HFFc6 (cell line): Measurements from ENCODE around the gene POLR1A. TPM values are rescaled to one million over a fixed set of nuclear protein-coding genes. Genes with fewer than 3 reads are reported as not detected.

Experiments
- DNase-seq: peaks from one replicate; pipeline ENCODE4 v3.0.0-alpha.2; 2018
- H3K27ac Mint-ChIP-seq: 2 replicates; pipeline ENCODE4 v1.8.0; 2020; ENCODE audit warnings: mild to moderate bottlenecking, mixed read lengths
- H3K27me3 Mint-ChIP-seq: 2 replicates; pipeline ENCODE4 v1.8.0; 2021; ENCODE audit warnings: mild to moderate bottlenecking, moderate library complexity, mixed read lengths; ENCODE audit not compliant: insufficient read depth
- H3K36me3 Mint-ChIP-seq: 2 replicates; pipeline ENCODE4 v1.8.0; 2021; ENCODE audit warnings: low read depth, mixed read lengths
- H3K4me1 Mint-ChIP-seq: 2 replicates; pipeline ENCODE4 v1.8.0; 2020; ENCODE audit warnings: low read depth, mixed read lengths
- H3K4me3 Mint-ChIP-seq: 2 replicates; pipeline ENCODE4 v1.8.0; 2020; ENCODE audit warnings: mild to moderate bottlenecking, moderate library complexity, mixed read lengths
- H3K9me3 Mint-ChIP-seq: 2 replicates; pipeline ENCODE4 v1.8.0; 2020; ENCODE audit warnings: mild to moderate bottlenecking, mixed read lengths
- CTCF ChIP-seq: fragments of 200-600 bp; sonication (generic); IDR thresholded peaks from 2 replicates; pipeline ENCODE4 v1.5.0; 2021; ENCODE audit warnings: antibody characterized with exemption, mild to moderate bottlenecking
- total RNA-seq, 6 experiments: library from RNA; stranded (reverse); fragmentation: NEBNext Ultra II Directional; extraction: Animal tissue kit (Norgen Biotek cat#: 25700); gene quantifications; 2 replicates in 1 of 6; 3 replicates in 5 of 6; pipeline ENCODE4 v1.2.3, GENCODE V29; 2021

The POLR1A gene
- total RNA-seq, 6 experiments from 2014 or later: 32.2 to 37.6 (median 34.8) TPM

GRCh38 chr2:86107031-86107430, 1.3 kb upstream of the POLR1A start:
- peak overlapping the region; percentile 92 for H3K27ac Mint-ChIP-seq
- H3K27me3 Mint-ChIP-seq: peaks cover 2% of the 10 kb centered on the region; the same call in 1 of the 2 replicates
- no peak for TF ChIP-seq CTCF
- no peaks in the 10 kb centered on the region for H3K9me3 Mint-ChIP-seq
- DNase-seq: no peak
- H3K36me3 Mint-ChIP-seq: peaks cover 56% of the 10 kb centered on the region
- H3K4me1 Mint-ChIP-seq: peaks cover 61% of the 10 kb centered on the region
- peak overlapping the region; percentile 94 for H3K4me3 Mint-ChIP-seq

- peaks cover 61% of the 10 kb centered on the region for H3K36me3 Mint-ChIP-seq
Observed at GRCh38 chr2:86105969-86106945, 571 bp upstream of the POLR1A start, which contains the start of gene PTCD3. TSS of gene PTCD3 (plus strand) at chr2:86106235. CDS start at chr2:86106248, 13 bp downstream.

GRCh38 chr2:86102157-86102556, 3.5 kb downstream of the POLR1A start:
- Mint-ChIP-seq H3K4me3 (no peak overlapping the region), H3K9me3 (no peaks in the 10 kb centered on the region), H3K4me1 (peaks cover 39% of the 10 kb centered on the region), H3K27ac (no peak overlapping the region), H3K27me3 (peaks cover 2% of the 10 kb centered on the region; the same call in 1 of the 2 replicates), H3K36me3 (peaks cover 56% of the 10 kb centered on the region)
- DNase-seq: no peak
- TF ChIP-seq CTCF: no peak

More at GRCh38 chr2:86105969-86106945, 571 bp upstream of the POLR1A start, which contains the start of gene PTCD3:
- 0 out of 2 replicates have a peak, but pooled peaks have one; percentile 13 for TF ChIP-seq CTCF
- Mint-ChIP-seq H3K4me3 (peak within 1 kb of the TSS; percentile 94), H3K27ac (peak within 1 kb of the TSS; percentile 92), H3K4me1 (peaks cover 67% of the 10 kb centered on the region), H3K9me3 (no peaks in the 10 kb centered on the region), H3K27me3 (peaks cover 2% of the 10 kb centered on the region; the same call in 1 of the 2 replicates)
- peak; percentile 95 for DNase-seq

GRCh38 chr2:86097913-86098312, 7.8 kb downstream of the POLR1A start:
- H3K36me3 Mint-ChIP-seq: peaks cover 46% of the 10 kb centered on the region
- no peaks in the 10 kb centered on the region for H3K9me3 Mint-ChIP-seq
- peaks cover 24% of the 10 kb centered on the region for H3K4me1 Mint-ChIP-seq
- DNase-seq: no peak
- H3K27me3 Mint-ChIP-seq: no peaks in the 10 kb centered on the region
- H3K4me3 Mint-ChIP-seq: no peak overlapping the region
- H3K27ac Mint-ChIP-seq: no peak overlapping the region
- no peak for TF ChIP-seq CTCF

GRCh38 chr2:86097114-86097896, 8.4 kb downstream of the POLR1A start:
- Mint-ChIP-seq H3K27me3 (no peaks in the 10 kb centered on the region), H3K27ac (no peak overlapping the region), H3K9me3 (no peaks in the 10 kb centered on the region), H3K4me1 (peaks cover 18% of the 10 kb centered on the region; the same call in 1 of the 2 replicates), H3K4me3 (no peak overlapping the region), H3K36me3 (peaks cover 40% of the 10 kb centered on the region)
- DNase-seq: no peak
- TF ChIP-seq CTCF: no peak
